Heart right ventricle (tissue), 16 donors: ENCODE measurements around the gene CELF4. TPM values are rescaled to one million over a fixed set of nuclear protein-coding genes. Genes with fewer than 3 reads are reported as not detected.

Experiments
- ATAC-seq, 8 donors: fragments of 200-7000 bp; cut with Tn5 transposase; one replicate each; pipeline ENCODE4 v1.9.1; 2020; ENCODE audit warnings: mild to moderate bottlenecking in 8 of 8, moderate library complexity in 8 of 8, moderate number of reproducible peaks in 1 of 8
- DNase-seq, 2 donors: peaks; one replicate each; pipeline ENCODE4 v3.0.0-alpha.2; 2020
- H3K27ac ChIP-seq, 10 donors: fragments of 200-600 bp; sonication (generic) in 2 of 10; one replicate each; pipeline versions ENCODE4 v1.5.0 to v1.8.0; 2020 to 2022; ENCODE audit warnings: mild to moderate bottlenecking in 3 of 10
- H3K27me3 ChIP-seq, 7 donors: fragments of 200-600 bp; one replicate each; pipeline ENCODE4 v1.8.0; 2021 to 2022; ENCODE audit warnings: mild to moderate bottlenecking in 2 of 7
- H3K36me3 ChIP-seq, 9 donors: fragments of 200-600 bp; sonication (generic) in 1 of 9; one replicate each; pipeline versions ENCODE4 v1.5.0 to v1.8.0; 2020 to 2022; ENCODE audit warnings: mild to moderate bottlenecking in 2 of 9
- H3K4me1 ChIP-seq, 9 donors: fragments of 200-600 bp; sonication (generic) in 1 of 9; one replicate each; pipeline versions ENCODE4 v1.5.0 to v1.8.0; 2020 to 2022; ENCODE audit warnings: mild to moderate bottlenecking in 4 of 9
- H3K4me3 ChIP-seq, 10 donors: fragments of 200-600 bp; sonication (generic) in 2 of 10; one replicate each; pipeline versions ENCODE4 v1.5.0 to v1.8.0; 2020 to 2022; ENCODE audit warnings: mild to moderate bottlenecking in 7 of 10, moderate library complexity in 2 of 10
- H3K9me3 ChIP-seq, 11 donors: fragments of 200-600 bp in 10 of 11; sonication (generic) in 2 of 11; one replicate each; pipeline versions ENCODE4 v1.5.0 to v1.8.0; 2013 to 2022; ENCODE audit warnings: mild to moderate bottlenecking in 2 of 11, control low read depth in 1 of 11, moderate library complexity in 1 of 11
- CTCF ChIP-seq, 9 donors: fragments of 200-600 bp; sonication (generic) in 2 of 9; IDR thresholded peaks; one replicate each; pipeline versions ENCODE4 v1.5.0 to v1.8.0; 2021 to 2022; ENCODE audit warnings: antibody characterized with exemption in 9 of 9, mild to moderate bottlenecking in 5 of 9, moderate library complexity in 1 of 9
- WGBS, 2 donors: extraction: QIAGEN DNeasy Blood & Tissue Kit; methylation state at CpG; one replicate each; pipeline ENCODE4 v1.1.7; 2013; ENCODE audit warnings: inconsistent platforms in 1 of 2; 5-methylcytosine and 5-hydroxymethylcytosine counted together
- intact Hi-C, 10 donors: fragments of 100-400 bp; cut with DNase I; formaldehyde crosslinking; loops; one replicate each; pipeline versions ENCODE4 v1.11.1 to v1.14.2; 2022
- polyA plus RNA-seq, 2 donors: library from polyadenylated mRNA; stranded (reverse); fragments of 200-250 nt; gene quantifications; one replicate each; pipeline ENCODE4 v1.2.3, GENCODE V29; 2013
- total RNA-seq, 10 donors: library from RNA; stranded (reverse); fragmentation: NEBNext Ultra II Directional in 3 of 10; extraction: Animal tissue kit (Norgen Biotek cat#: 25700) in 3 of 10; gene quantifications; one replicate each; pipeline versions ENCODE4 v1.2.1 to v1.2.4, GENCODE V29; 2021 to 2023
- donor health status: Arrhythmogenic right ventricular cardiomyopathy.
- donor health status: ischemic (EF 13 %, LVEDD 7.1; RV severe dilation, severe dysfunction).
- donor health status: healthy with polysubstance abuse.
- donor health status: DM: no; HTN: yes; CAD: no.
- donor health status: DM: no; HTN: no; CAD: no.
- donor health status: ischemic (EF 25% LVEDD 6.9; RV normal size, moderate dysfunction).
- donor health status: ischemic (EF 25% LVEDD 5.7; RV mildly dilated, moderate dysfunction).
- donor health status: healthy.
- donor health status: DM: yes; HTN: yes; CAD: no.
- donor health status: Ischemic cardiomyopathy.
- donor health status: ischemic (EF 35%, LVEDD 5.7; RV mildly dilated, moderate dysfunction).
- donor health status: nonischemic (EF 11% LVEDD 7.7; RV severe dilation, severe dysfunction).
- donor health status: DM: yes; HTN: yes; CAD: no.
- donor health status: PGD.
- donor health status: ischemic (EF 29% LVEDD 5.4; RV normal size, mild dysfunction).
- donor health status: nonischemic (EF 23%, LVEDD 6.1; RV moderate dilation, normal function).

The CELF4 gene
- total and polyA plus RNA-seq, 12 donors, result 0.07 to 1.2 (median 0.31) TPM; not detected in 1

GRCh38 chr18:37497853-37498518 is 67.6 kb downstream of the CELF4 start:
- Histone ChIP-seq H3K27ac (no peak overlapping the region), H3K36me3 (no peaks in the 10 kb centered on the region), H3K4me1 (no peaks in the 10 kb centered on the region), H3K9me3 (no peaks in the 10 kb centered on the region), H3K27me3 (peaks cover 0 to 31% (median 11%) of the 10 kb centered on the region in 7 donors), H3K4me3 (no peak overlapping the region)
- no peak for TF ChIP-seq CTCF (IDR thresholded peaks at IDR 0.05)
- intact Hi-C loops, result no loop called here
- no peak for ATAC-seq
- DNase-seq, result no peak
- 88 to 90% methylated on average over 1 of the region's 1 CpG for WGBS, 2 donors

- intact Hi-C loops, result no loop called here
- ATAC-seq, result no peak
Measured at GRCh38 chr18:37496568-37496967, 69.0 kb downstream of the CELF4 start.

GRCh38 chr18:37495354-37495753 is 70.2 kb downstream of the CELF4 start:
- no peak for ATAC-seq
- H3K4me3 ChIP-seq, result no peak overlapping the region
- no peak for DNase-seq
- H3K27me3 ChIP-seq, result peaks cover 0 to 43% (median 21%) of the 10 kb centered on the region in 7 donors
- intact Hi-C loops, result no loop called here
- H3K36me3 ChIP-seq, result no peaks in the 10 kb centered on the region
- H3K9me3 ChIP-seq, result no peaks in the 10 kb centered on the region
- no peak for TF ChIP-seq CTCF (IDR thresholded peaks at IDR 0.05)
- H3K27ac ChIP-seq, result no peak overlapping the region
- no peaks in the 10 kb centered on the region for H3K4me1 ChIP-seq
- WGBS, 2 donors, result 62 to 85% methylated on average over 2 of the region's 2 CpGs

More at GRCh38 chr18:37496568-37496967, 69.0 kb downstream of the CELF4 start:
- H3K27ac ChIP-seq, result no peak overlapping the region
- H3K4me1 ChIP-seq, result no peaks in the 10 kb centered on the region
- TF ChIP-seq CTCF (IDR thresholded peaks at IDR 0.05), result no peak
- H3K27me3 ChIP-seq, result peaks cover 0 to 34% (median 15%) of the 10 kb centered on the region in 7 donors
- DNase-seq, result no peak
- no peak overlapping the region for H3K4me3 ChIP-seq
- H3K36me3 ChIP-seq, result no peaks in the 10 kb centered on the region
- WGBS, 2 donors, result 82 to 87% methylated on average over 6 of the region's 6 CpGs
- no peaks in the 10 kb centered on the region for H3K9me3 ChIP-seq

- Histone ChIP-seq H3K27me3 (peaks cover 0 to 49% (median 29%) of the 10 kb centered on the region in 7 donors), H3K4me1 (no peaks in the 10 kb centered on the region), H3K36me3 (no peaks in the 10 kb centered on the region), H3K27ac (no peak overlapping the region), H3K4me3 (no peak overlapping the region), H3K9me3 (no peaks in the 10 kb centered on the region)
- no peak for DNase-seq
- 61 to 69% methylated on average over 5 of the region's 5 CpGs for WGBS, 2 donors
- no peak for TF ChIP-seq CTCF (IDR thresholded peaks at IDR 0.05)
- ATAC-seq, result no peak
- intact Hi-C loops, result no loop called here
Measured at GRCh38 chr18:37494406-37494805, 71.2 kb downstream of the CELF4 start.
